Subcutaneous adipose tissue (tissue), 4 donors: ENCODE data around the gene JAZF1. TPM values are rescaled to one million over a fixed set of nuclear protein-coding genes. Genes with fewer than 3 reads are reported as not detected.

ENCODE experiments used
- CTCF ChIP-seq: fragments of 450-650 bp; IDR thresholded peaks from one replicate; pipeline ENCODE4 v1.5.1; 2016; ENCODE audit warnings: low read depth, mild to moderate bottlenecking, control low read depth, antibody characterized with exemption, moderate library complexity
- total RNA-seq, 4 donors: library from RNA; depleted of rRNA; stranded (reverse); fragments of >200 nt; gene quantifications; one replicate each; pipeline ENCODE4 v1.1.0, GENCODE V29; 2016

Gene JAZF1
- total RNA-seq, 4 donors from 2014 or later: 12.6 to 35.9 (median 23.2) TPM

DNA sequence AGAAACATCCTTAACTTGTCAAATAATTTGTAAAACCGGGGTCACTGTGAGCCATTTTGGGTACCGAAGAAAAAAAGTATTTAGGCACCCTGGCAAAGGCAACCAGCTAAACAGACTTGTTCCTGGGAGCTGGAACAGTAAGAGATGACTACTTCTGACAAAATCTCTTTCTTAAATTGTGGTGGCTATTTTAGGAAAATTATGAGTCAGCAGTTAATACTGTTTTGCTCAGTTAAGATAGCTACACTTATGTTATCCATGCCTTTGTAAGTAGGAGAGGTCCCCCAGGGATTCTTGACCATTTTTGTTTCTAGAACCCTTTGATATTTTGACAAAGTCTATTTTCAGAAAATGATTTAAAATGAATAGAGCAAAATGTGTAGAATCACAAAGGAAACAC lies 372.0 kb downstream of the JAZF1 start:
- TF ChIP-seq CTCF: no peak

DNA sequence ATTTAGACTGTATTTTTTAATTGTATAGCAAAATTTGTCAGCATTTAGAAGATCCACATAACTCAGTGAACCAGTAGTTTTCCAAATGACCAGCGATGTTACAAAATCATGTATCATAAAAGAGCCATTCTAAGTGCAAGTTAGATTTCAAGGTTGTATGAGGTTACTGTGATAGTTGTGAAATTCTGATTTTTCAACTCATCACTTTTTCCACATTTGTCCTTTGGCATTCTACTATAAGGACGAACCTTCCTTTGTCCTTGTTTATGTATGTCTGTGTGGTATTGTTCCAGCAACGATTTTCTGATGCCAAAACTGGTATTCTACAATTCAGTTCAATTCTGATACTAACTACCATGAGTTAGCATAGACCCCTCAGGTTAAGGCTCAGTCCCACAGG lies 376.5 kb downstream of the JAZF1 start:
- no peak for TF ChIP-seq CTCF

DNA sequence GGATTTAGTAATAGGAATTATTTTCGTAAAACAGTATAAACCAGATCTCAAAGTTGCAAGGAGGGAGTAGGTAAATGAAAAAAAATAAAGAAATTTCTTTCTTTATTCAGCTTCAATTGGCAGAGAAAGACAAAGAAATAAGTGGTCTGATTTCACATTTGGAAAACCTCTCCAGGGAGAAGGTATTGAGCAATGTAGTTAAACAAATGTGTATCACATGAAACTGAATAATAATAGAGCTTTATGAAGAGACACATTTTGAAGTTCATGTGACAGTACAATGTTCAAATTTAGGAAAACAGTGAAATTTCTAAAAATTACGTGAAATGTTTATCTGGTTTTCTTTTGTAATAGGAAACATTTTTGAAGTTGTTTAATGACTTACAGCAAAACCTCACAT lies 377.6 kb downstream of the JAZF1 start:
- TF ChIP-seq CTCF: no peak

DNA sequence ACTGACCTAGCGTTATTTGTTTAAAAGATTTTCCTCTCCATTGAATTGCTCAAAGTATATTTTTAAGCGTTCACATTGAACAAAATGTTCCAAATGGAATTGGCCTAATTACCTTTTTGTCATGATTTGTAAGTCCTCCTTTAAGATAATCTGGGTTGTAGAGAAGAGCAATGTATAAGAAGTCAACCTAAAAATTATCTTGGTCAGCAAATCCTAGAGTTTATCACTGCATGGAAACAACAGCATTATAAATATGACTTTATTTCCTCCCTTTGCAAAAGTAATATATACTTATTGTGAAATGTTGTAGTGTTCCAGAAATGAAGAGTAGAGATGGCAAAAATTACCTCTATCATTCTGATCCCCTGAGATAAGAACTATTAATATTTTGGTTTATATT lies 381.4 kb downstream of the JAZF1 start:
- no peak for TF ChIP-seq CTCF

GRCh38 chr7:27795977-27796376 lies 384.6 kb downstream of the JAZF1 start:
- TF ChIP-seq CTCF: no peak

DNA sequence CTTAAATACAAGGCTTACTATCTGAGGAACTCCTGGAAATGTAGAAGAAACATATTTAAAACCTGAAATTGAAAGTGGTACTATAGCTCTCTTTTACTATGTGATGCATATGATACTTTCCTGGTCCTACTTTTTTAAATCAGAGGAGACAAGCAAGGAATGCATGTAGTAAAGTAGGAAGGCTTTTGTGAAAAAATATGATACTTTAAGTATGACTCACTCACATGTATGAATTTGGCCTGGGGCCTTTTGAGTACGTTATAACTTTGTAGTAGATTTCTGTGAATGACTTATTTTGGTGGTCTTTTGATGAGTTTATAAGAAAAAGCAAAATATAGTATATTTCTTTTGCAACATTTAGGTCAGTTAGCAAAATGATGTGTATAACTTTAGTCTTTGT lies 386.8 kb downstream of the JAZF1 start:
- TF ChIP-seq CTCF: no peak

DNA sequence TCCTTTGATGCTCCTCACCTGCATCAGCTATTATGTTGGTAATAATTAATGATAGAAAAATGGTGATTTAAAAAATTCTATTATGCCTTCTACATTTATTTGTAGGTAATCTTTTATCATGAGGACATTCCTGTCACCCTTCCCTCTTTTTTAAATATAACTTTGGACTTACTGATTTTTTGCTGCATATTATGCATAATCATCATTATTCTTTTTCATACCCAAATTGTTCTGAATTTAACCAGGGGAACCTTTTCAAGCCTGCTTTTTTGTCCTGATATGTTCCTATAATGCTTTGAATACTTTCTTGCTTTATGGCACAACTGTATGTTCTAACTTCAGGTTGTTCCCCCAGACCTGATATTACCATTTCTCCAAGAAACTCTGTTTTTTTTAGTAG lies 392.2 kb downstream of the JAZF1 start:
- TF ChIP-seq CTCF: no peak
